ENCODE data around the gene APOBEC3C. TPM values are rescaled to one million over a fixed set of nuclear protein-coding genes. Genes with fewer than 3 reads are reported as not detected.
"Not testable (repeated sequence)": the region's sequence is repeated elsewhere in the genome, so short reads cannot be mapped to it uniquely, and the experiment has no call there.

APOBEC3C gene
- total RNA-seq, 4 donors from 2014 or later: 8.3 to 14.4 (median 9.0) TPM

DNA sequence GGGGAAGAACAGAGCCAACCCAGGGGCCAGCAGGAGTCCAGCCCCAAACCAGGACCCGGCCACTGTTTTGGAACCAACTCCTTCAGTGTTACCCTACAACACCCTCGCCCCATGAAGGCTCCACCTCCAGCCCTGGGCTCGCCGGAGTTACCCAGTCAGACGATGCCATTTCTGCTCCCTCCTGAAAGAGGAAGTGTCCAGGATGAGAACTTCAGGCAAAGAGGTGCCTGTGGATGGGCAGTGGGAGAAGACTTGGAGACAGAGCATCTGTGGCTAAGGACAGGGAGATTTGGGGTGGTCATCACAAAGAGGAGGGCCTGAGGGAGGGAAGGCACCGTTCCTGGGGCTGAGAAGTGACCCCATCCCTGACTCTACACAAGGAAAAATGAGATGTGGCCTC, 18.0 kb upstream of the APOBEC3C start:
- Histone ChIP-seq H3K27me3 (no peaks in the 10 kb centered on the region), H3K36me3 (no peaks in the 10 kb centered on the region), H3K4me3 (replicated peaks in 1 of 3) (no peak overlapping the region), H3K9me3 (no peaks in the 10 kb centered on the region), H3K4me1 (no peaks in the 10 kb centered on the region), H3K27ac (no peak overlapping the region)
- intact Hi-C loops (cut with DNase I): no loop called here
- DNase-seq: no peak
- no peak for TF ChIP-seq POLR2A (IDR thresholded peaks at IDR 0.05)
- TF ChIP-seq, protein P1, sequence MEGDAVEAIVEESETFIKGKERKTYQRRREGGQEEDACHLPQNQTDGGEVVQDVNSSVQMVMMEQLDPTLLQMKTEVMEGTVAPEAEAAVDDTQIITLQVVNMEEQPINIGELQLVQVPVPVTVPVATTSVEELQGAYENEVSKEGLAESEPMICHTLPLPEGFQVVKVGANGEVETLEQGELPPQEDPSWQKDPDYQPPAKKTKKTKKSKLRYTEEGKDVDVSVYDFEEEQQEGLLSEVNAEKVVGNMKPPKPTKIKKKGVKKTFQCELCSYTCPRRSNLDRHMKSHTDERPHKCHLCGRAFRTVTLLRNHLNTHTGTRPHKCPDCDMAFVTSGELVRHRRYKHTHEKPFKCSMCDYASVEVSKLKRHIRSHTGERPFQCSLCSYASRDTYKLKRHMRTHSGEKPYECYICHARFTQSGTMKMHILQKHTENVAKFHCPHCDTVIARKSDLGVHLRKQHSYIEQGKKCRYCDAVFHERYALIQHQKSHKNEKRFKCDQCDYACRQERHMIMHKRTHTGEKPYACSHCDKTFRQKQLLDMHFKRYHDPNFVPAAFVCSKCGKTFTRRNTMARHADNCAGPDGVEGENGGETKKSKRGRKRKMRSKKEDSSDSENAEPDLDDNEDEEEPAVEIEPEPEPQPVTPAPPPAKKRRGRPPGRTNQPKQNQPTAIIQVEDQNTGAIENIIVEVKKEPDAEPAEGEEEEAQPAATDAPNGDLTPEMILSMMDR (IDR thresholded peaks at IDR 0.05): no peak
- WGBS, 2 donors: 64 to 75% methylated on average over 4 to 6 of the region's 6 CpGs

DNA sequence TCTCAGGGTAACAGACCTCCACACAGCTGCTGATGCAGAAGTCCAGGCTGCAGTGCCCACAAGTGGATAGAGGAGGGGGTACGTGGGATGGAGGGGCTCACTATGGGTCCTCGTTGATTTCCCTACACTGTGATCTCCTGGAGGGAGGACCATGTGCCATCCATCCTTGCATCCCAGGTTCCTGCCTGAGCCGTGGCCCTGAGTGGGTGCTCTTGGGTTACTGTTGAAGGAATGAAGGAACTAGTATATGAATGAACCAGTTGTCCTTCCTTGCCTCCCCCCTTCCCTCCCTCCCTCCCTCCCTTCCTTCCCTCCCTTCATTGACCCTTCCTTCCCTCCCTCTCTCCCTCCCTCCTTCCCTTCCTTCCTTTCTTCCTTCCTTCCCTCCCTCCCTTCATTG, 16.5 kb upstream of the APOBEC3C start:
- no peaks in the 10 kb centered on the region for H3K27me3 ChIP-seq
- H3K36me3 ChIP-seq: no peaks in the 10 kb centered on the region
- H3K4me1 ChIP-seq: no peaks in the 10 kb centered on the region
- no peak for DNase-seq
- intact Hi-C loops (cut with DNase I): no loop called here
- H3K9me3 ChIP-seq: no peaks in the 10 kb centered on the region
- WGBS, 2 donors: 73 to 76% methylated on average over 2 to 3 of the region's 3 CpGs
- no peak overlapping the region for H3K4me3 ChIP-seq (replicated peaks in 1 of 3)
- H3K27ac ChIP-seq: no peak overlapping the region
- TF ChIP-seq POLR2A (IDR thresholded peaks at IDR 0.05): no peak
- TF ChIP-seq, protein P1 (IDR thresholded peaks at IDR 0.05): no peak

DNA sequence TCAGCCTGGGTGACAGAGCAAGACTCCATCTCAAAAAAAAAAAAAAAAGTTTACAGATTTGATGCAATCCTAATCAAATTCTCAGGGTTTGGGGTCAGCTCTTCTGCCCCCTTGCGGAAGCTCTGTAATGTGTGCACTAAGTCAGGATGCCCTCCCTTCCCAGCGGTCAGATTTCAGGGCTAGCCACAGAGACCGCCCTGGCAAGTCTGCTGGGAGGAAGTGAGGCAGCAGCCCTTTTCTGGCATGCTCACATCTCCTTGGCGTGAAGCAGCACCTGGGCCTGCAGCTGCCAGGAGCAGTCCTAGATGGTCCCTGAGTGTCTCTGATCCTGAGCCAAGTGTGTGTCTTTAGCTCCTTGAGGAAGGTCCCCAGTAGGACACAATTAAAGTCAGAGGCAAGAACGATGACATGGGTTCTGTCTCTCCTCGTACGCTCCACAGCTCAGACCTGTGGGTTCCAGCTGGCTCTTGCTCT, 10.9 kb upstream of the APOBEC3C start:
- TF ChIP-seq POLR2A (IDR thresholded peaks at IDR 0.05): no peak
- TF ChIP-seq, protein P1 (IDR thresholded peaks at IDR 0.05): peak; percentile 27 to 89 (median 70)
- Histone ChIP-seq H3K4me1 (peaks cover 0 to 7% of the 10 kb centered on the region in 2 donors), H3K36me3 (no peaks in the 10 kb centered on the region), H3K27me3 (no peaks in the 10 kb centered on the region), H3K4me3 (replicated peaks in 1 of 3) (no peak overlapping the region), H3K9me3 (no peaks in the 10 kb centered on the region), H3K27ac (no peak overlapping the region)
- intact Hi-C loops (cut with DNase I): loop anchor here (10.0 kb wide), 1 partner anchor 312 kb away; the partner anchor contains the start of gene RPL3
- WGBS, 2 donors: 9 to 11% methylated on average over 7 of the region's 7 CpGs
- DNase-seq: peak; percentile 86 to 89

DNA sequence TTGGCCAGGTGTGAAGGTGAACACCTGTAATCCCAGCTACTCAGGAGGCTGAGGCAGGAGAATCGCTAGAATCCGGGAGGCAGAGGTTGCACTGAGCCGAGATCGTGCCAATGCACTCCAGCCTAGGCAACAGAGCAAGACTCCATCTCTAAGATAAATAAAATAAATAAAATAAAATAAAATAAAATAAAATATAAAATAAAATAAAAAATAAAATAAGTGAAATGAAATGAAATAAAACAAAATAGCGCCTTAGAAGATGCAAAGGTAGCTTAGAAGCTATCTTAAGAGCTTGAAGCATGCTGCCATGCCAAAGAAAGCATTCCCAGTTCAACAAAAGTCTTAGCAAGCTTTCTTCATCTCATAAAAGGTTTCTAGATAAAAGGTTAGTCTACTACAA, 6.9 kb upstream of the APOBEC3C start:
- peaks cover 0 to 7% of the 10 kb centered on the region in 2 donors for H3K4me1 ChIP-seq
- intact Hi-C loops (cut with DNase I): loop anchor here (10.0 kb wide), 1 partner anchor 308 kb away; the partner anchor contains the start of gene RPL3
- H3K27ac ChIP-seq: no peak overlapping the region
- H3K27me3 ChIP-seq: no peaks in the 10 kb centered on the region
- no peak for TF ChIP-seq POLR2A (IDR thresholded peaks at IDR 0.05)
- TF ChIP-seq, protein P1 (IDR thresholded peaks at IDR 0.05): no peak
- H3K9me3 ChIP-seq: no peaks in the 10 kb centered on the region
- no peaks in the 10 kb centered on the region for H3K36me3 ChIP-seq
- 95 to 98% methylated on average over 5 of the region's 5 CpGs for WGBS, 2 donors
- no peak overlapping the region for H3K4me3 ChIP-seq (replicated peaks in 1 of 3)
- no peak for DNase-seq

DNA sequence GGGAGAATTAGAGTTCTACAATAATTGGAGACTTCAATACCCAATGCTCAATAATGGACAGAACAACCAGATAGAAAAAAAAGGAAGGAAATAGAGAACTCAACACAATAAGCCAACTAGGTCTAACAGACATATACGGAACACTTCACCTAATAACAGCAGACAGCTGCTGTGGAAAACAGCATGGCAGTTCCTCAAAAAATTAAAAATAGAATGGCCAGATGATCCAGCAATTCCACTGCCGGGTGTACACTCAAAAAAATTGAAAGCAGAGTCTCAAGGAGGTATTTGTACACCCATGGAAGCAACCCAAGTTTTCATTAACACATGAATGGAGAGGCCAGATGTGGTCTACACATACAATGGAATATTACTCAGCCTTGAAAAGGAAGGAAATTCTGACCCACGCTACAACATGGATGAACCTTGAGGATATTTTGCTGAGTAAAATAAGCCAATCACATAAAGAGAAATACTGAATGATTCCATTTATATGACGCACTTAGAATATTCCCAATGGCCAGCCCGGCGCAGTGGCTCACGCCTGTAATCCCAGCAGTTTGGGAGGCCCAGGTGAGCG, 5.7 kb upstream of the APOBEC3C start:
- not testable (repeated sequence) for H3K27me3 ChIP-seq; H3K9me3 ChIP-seq; H3K36me3 ChIP-seq; H3K4me1 ChIP-seq; H3K4me3 ChIP-seq (replicated peaks in 1 of 3); DNase-seq; H3K27ac ChIP-seq
- 88 to 91% methylated on average over 8 of the region's 8 CpGs for WGBS, 2 donors
- intact Hi-C loops (cut with DNase I): loop anchor here (10.0 kb wide), 1 partner anchor 306 kb away; the partner anchor contains the start of gene RPL3

Measured in thyroid gland (tissue), 4 donors.